DND-41 (cell line): Measurements from ENCODE around the gene LIMK2.
A peak's percentile ranks its signal among the peaks of the same experiment; 100 is the strongest.
"Not testable (repeated sequence)": the region's sequence is repeated elsewhere in the genome, so short reads cannot be mapped to it uniquely, and the experiment has no call there.

Experiments
- ATAC-seq: fragments of 200-7000 bp; cut with Tn5 transposase; 3 replicates; pipeline ENCODE4 v1.9.1; 2021; ENCODE audit warnings: low read depth; ENCODE audit not compliant: insufficient read depth
- DNase-seq: peaks from one replicate; pipeline ENCODE4 v3.0.0-alpha.2; 2020
- H2AFZ ChIP-seq: 2 replicates; pipeline ENCODE4 v1.6.0; 2012; ENCODE audit warnings: low read depth, low read length
- H3K27ac ChIP-seq: 2 replicates; pipeline ENCODE4 v1.5.1; 2012; ENCODE audit warnings: low read length, inconsistent platforms
- H3K27me3 ChIP-seq: fragments of 200-600 bp; sonication (generic); 2 replicates; pipeline ENCODE4 v1.6.0; 2012; ENCODE audit warnings: low read length, mild to moderate bottlenecking, inconsistent platforms; ENCODE audit not compliant: insufficient read depth, poor library complexity
- H3K36me3 ChIP-seq: 2 replicates; pipeline ENCODE4 v1.5.1; 2012; ENCODE audit warnings: low read length, inconsistent platforms; ENCODE audit not compliant: insufficient read depth
- H3K4me1 ChIP-seq: 2 replicates; pipeline ENCODE4 v1.5.1; 2012; ENCODE audit warnings: mild to moderate bottlenecking, low read length; ENCODE audit not compliant: insufficient read depth
- H3K4me2 ChIP-seq: 2 replicates; pipeline ENCODE4 v1.6.0; 2012; ENCODE audit warnings: mild to moderate bottlenecking, moderate library complexity, low read length, inconsistent platforms; ENCODE audit not compliant: insufficient read depth
- H3K4me3 ChIP-seq, 2 experiments: fragments of 200-600 bp in 1 of 2; shearing (Covaris generic) in 1 of 2; 2 replicates each; pipeline ENCODE4 v1.5.1; 2012 to 2016; ENCODE audit warnings: inconsistent platforms in 2 of 2, low read length in 2 of 2, mild to moderate bottlenecking in 2 of 2, low read depth in 1 of 2, moderate library complexity in 1 of 2
- H3K79me2 ChIP-seq: 2 replicates; pipeline ENCODE4 v1.6.0; 2012; ENCODE audit warnings: low read length, inconsistent platforms; ENCODE audit not compliant: insufficient read depth
- H3K9ac ChIP-seq: 2 replicates; pipeline ENCODE4 v1.6.0; 2012; ENCODE audit warnings: low read depth, mild to moderate bottlenecking, inconsistent platforms, low read length, moderate library complexity
- H3K9me3 ChIP-seq: 2 replicates; pipeline ENCODE4 v1.5.1; 2012; ENCODE audit warnings: low read length, moderate library complexity, mild to moderate bottlenecking, inconsistent platforms; ENCODE audit not compliant: insufficient read depth, severe bottlenecking
- H4K20me1 ChIP-seq: 2 replicates; pipeline ENCODE4 v1.6.0; 2012; ENCODE audit warnings: low read length; ENCODE audit not compliant: insufficient read depth
- EZH2 ChIP-seq: IDR thresholded peaks from 3 replicates; pipeline ENCODE4 v1.6.1; 2012; ENCODE audit warnings: borderline replicate concordance, low read depth, mild to moderate bottlenecking, moderate library complexity, low read length, inconsistent platforms; ENCODE audit not compliant: severe bottlenecking
- TF ChIP-seq, protein P1 (sequence below): IDR thresholded peaks from 2 replicates; pipeline ENCODE4 v1.5.1; 2012; ENCODE audit warnings: borderline replicate concordance, low read length, moderate library complexity, mild to moderate bottlenecking; ENCODE audit not compliant: poor library complexity, severe bottlenecking; ENCODE audit errors: extremely low read depth

Gene LIMK2

DNA sequence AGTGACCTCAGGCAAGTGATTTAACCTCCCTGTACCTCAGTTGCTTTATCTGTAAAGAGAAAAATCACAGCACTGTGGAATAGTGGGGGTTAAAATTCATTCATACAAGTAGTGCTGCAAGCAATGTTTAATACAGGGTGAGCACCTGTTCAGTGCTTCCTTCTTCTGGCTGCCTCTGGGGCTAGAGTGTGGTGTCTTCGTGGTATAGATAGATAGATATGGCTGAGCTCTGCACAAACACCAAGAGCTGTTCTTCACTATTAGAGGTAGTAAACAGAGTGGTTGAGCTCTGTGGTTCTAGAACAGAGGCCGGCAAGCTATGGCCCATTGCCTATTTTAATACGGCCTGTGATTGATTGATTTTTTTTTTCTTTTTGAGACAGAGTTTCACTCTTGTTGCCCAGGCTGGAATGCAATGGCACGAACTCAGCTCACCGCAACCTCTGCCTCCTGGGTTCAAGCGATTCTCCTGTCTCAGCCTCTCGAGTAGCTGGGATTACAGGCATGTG is 32.9 kb downstream of the LIMK2 start:
- ATAC-seq (0 out of 3 replicates have a peak, but pooled peaks have one; percentile 27), DNase-seq (no peak)
- Histone ChIP-seq H3K9ac (no peak overlapping the region), H3K27me3 (no peaks in the 10 kb centered on the region), H3K36me3 (peaks cover 19% of the 10 kb centered on the region), H3K27ac (no peak overlapping the region), H3K4me3 (no peak overlapping the region), H3K4me1 (peaks cover 21% of the 10 kb centered on the region), H2AFZ (no peak overlapping the region), H4K20me1 (peaks cover 12% of the 10 kb centered on the region; the same call in 1 of the 2 replicates), H3K79me2 (no peaks in the 10 kb centered on the region; the same call in 1 of the 2 replicates), H3K9me3 (no peaks in the 10 kb centered on the region), H3K4me2 (no peak overlapping the region)
- TF ChIP-seq, protein P1, sequence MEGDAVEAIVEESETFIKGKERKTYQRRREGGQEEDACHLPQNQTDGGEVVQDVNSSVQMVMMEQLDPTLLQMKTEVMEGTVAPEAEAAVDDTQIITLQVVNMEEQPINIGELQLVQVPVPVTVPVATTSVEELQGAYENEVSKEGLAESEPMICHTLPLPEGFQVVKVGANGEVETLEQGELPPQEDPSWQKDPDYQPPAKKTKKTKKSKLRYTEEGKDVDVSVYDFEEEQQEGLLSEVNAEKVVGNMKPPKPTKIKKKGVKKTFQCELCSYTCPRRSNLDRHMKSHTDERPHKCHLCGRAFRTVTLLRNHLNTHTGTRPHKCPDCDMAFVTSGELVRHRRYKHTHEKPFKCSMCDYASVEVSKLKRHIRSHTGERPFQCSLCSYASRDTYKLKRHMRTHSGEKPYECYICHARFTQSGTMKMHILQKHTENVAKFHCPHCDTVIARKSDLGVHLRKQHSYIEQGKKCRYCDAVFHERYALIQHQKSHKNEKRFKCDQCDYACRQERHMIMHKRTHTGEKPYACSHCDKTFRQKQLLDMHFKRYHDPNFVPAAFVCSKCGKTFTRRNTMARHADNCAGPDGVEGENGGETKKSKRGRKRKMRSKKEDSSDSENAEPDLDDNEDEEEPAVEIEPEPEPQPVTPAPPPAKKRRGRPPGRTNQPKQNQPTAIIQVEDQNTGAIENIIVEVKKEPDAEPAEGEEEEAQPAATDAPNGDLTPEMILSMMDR, result no peak
- no peak for TF ChIP-seq EZH2

DNA sequence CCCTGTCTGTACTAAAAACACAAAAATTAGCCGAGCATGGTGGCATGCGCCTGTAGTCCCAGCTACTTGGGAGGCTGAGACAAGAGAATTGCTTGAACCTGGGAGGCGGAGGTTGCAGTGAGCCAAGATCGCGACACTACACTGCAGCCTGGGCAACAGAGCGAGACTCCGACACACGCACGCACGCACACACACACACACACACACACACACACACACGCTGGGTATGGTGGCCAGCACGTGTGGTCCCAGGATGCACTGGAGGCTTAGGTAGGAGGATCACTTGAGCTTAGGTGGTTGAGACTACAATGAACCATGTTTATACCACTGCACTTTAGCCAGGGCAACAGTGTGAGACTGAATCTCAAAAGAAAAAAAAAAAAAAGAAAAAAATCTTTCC is 33.9 kb downstream of the LIMK2 start:
- not testable (repeated sequence) for H3K4me3 ChIP-seq, H3K27ac ChIP-seq, H3K9me3 ChIP-seq, H3K27me3 ChIP-seq, DNase-seq, H3K9ac ChIP-seq, ATAC-seq, H4K20me1 ChIP-seq, H3K4me2 ChIP-seq, H3K79me2 ChIP-seq, H2AFZ ChIP-seq
- Histone ChIP-seq H3K36me3 (peaks cover 16% of the 10 kb centered on the region), H3K4me1 (peaks cover 21% of the 10 kb centered on the region)

GRCh38 chr22:31246687-31247086 is 34.6 kb downstream of the LIMK2 start:
- Histone ChIP-seq H3K4me2 (no peak overlapping the region), H3K36me3 (peaks cover 11% of the 10 kb centered on the region; the same call in 1 of the 2 replicates), H2AFZ (no peak overlapping the region), H3K27ac (no peak overlapping the region), H3K9ac (no peak overlapping the region), H3K79me2 (no peaks in the 10 kb centered on the region; the same call in 1 of the 2 replicates), H3K4me3 (no peak overlapping the region), H3K27me3 (no peaks in the 10 kb centered on the region), H3K4me1 (peaks cover 21% of the 10 kb centered on the region), H3K9me3 (no peaks in the 10 kb centered on the region), H4K20me1 (peaks cover 8% of the 10 kb centered on the region; the same call in 1 of the 2 replicates)
- TF ChIP-seq, protein P1, result no peak
- TF ChIP-seq EZH2, result no peak
- ATAC-seq (no peak), DNase-seq (no peak)

GRCh38 chr22:31247726-31248125 is 35.6 kb downstream of the LIMK2 start:
- Histone ChIP-seq H3K9me3 (no peaks in the 10 kb centered on the region), H3K9ac (peak overlapping the region; percentile 41), H3K79me2 (no peaks in the 10 kb centered on the region; the same call in 1 of the 2 replicates), H2AFZ (peak overlapping the region; percentile 71), H3K4me2 (peak overlapping the region; percentile 73), H3K36me3 (peaks cover 8% of the 10 kb centered on the region; the same call in 1 of the 2 replicates), H3K27ac (peak overlapping the region; percentile 31; the same call in 1 of the 2 replicates), H3K27me3 (no peaks in the 10 kb centered on the region), H3K4me1 (peaks cover 21% of the 10 kb centered on the region), H3K4me3 (peak overlapping the region in 1 of 2 experiments; percentile 48; a peak in 2 of 4 replicates), H4K20me1 (peaks cover 8% of the 10 kb centered on the region; the same call in 1 of the 2 replicates)
- no peak for TF ChIP-seq EZH2
- TF ChIP-seq, protein P1, result no peak
- DNase-seq, result no peak
- ATAC-seq, result peak; percentile 1; the same call in 1 of the 3 replicates
